Endometrium (tissue), 2 donors: ENCODE measurements around the gene SLC9B2.

Source experiments
- FAIRE-seq: peaks from 2 replicates; lab custom pipeline; 2012; peaks lifted over from hg19 to GRCh38; lab: Jason Lieb, UNC
- donor health status: control.
- donor health status: control.

SLC9B2 gene

GRCh38 chr4:103076747-103077347 lies at the start of gene SLC9B2:
Gene SLC9B2, minus strand, starts transcription at chr4:103076761. Its CDS starts 9,211 bp downstream, at chr4:103067550.
- FAIRE-seq = no peak

GRCh38 chr4:103126126-103126525 lies 49.6 kb upstream of the SLC9B2 start:
- FAIRE-seq = no peak

- FAIRE-seq = no peak
Observed at GRCh38 chr4:103123114-103123513, 46.6 kb upstream of the SLC9B2 start.

GRCh38 chr4:103118166-103118565 lies 41.6 kb upstream of the SLC9B2 start:
- FAIRE-seq = no peak

- FAIRE-seq = no peak
Observed at GRCh38 chr4:103111598-103111997, 35.0 kb upstream of the SLC9B2 start.

GRCh38 chr4:103108542-103108941 lies 32.0 kb upstream of the SLC9B2 start:
- FAIRE-seq = no peak

- no peak for FAIRE-seq
Observed at GRCh38 chr4:103105558-103106356, 29.2 kb upstream of the SLC9B2 start.

GRCh38 chr4:103104886-103105285 lies 28.3 kb upstream of the SLC9B2 start:
- no peak for FAIRE-seq

- no peak for FAIRE-seq
Observed at GRCh38 chr4:103100691-103101090, 24.1 kb upstream of the SLC9B2 start.

GRCh38 chr4:103099691-103100392 lies 23.3 kb upstream of the SLC9B2 start, which contains the start of gene BDH2:
Gene BDH2, minus strand, starts transcription at chr4:103099834. Its CDS starts 3,580 bp downstream, at chr4:103096254.
- peak; percentile 98 for FAIRE-seq

GRCh38 chr4:103098756-103099440 lies 22.3 kb upstream of the SLC9B2 start:
- FAIRE-seq = no peak

- no peak for FAIRE-seq
Observed at GRCh38 chr4:103098341-103098740, 21.8 kb upstream of the SLC9B2 start.

- no peak for FAIRE-seq
Observed at GRCh38 chr4:103097112-103097511, 20.6 kb upstream of the SLC9B2 start.

- FAIRE-seq = no peak
Observed at GRCh38 chr4:103095080-103095479, 18.5 kb upstream of the SLC9B2 start.

GRCh38 chr4:103092245-103092644 lies 15.7 kb upstream of the SLC9B2 start:
- no peak for FAIRE-seq

- FAIRE-seq = no peak
Observed at GRCh38 chr4:103091601-103092223, 15.2 kb upstream of the SLC9B2 start.

GRCh38 chr4:103089481-103089880 lies 12.9 kb upstream of the SLC9B2 start:
- FAIRE-seq = no peak

- no peak for FAIRE-seq
Observed at GRCh38 chr4:103086551-103086950, 10.0 kb upstream of the SLC9B2 start.

- FAIRE-seq = no peak
Observed at GRCh38 chr4:103085555-103086196, 9.1 kb upstream of the SLC9B2 start.

- no peak for FAIRE-seq
Observed at GRCh38 chr4:103079621-103080020, 3.1 kb upstream of the SLC9B2 start.
